Measurements from ENCODE around the gene FRMD7.
"Not testable (repeated sequence)": the region's sequence is repeated elsewhere in the genome, so short reads cannot be mapped to it uniquely, and the experiment has no call there.

Gene FRMD7

DNA sequence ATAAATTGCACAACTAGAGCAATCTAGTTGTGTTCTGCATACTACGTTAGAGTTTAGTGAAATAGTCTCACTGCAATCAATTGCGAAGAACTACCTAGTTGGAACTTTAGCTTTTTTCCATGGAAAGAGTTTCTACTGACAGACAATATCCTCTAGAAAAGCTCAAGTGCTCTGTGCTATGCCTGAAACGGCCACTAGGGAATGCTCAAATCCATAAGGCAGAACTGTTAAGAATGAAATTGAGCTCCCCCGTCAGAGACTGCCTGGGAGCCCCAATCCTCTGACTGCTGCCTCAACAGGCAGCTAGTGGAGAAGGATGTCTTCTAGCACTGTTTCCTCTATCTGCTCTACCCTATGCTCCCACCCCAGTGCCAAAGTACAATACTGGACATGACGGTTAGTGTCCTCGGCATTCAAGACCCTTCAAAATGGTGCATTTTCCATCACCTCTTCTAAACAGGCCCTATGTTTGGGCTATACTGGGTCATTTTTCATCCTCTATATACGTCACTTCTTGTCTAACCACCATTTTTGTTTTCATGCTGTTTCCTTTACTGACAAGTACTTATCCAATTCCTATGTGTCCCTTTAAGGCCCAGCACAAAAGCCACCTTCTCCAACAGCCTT, 35.3 kb downstream of the FRMD7 start:
- peak; percentile 61 for DNase-seq

GRCh38 chrX:132090403-132091159, 37.2 kb downstream of the FRMD7 start:
- DNase-seq: no peak

- DNase-seq: no peak
Measured at GRCh38 chrX:132088864-132089263, 39.0 kb downstream of the FRMD7 start.

GRCh38 chrX:132086672-132087071, 41.1 kb downstream of the FRMD7 start:
- DNase-seq: no peak

- DNase-seq: no peak
Measured at GRCh38 chrX:132085786-132086185, 42.0 kb downstream of the FRMD7 start.

- DNase-seq: no peak
Measured at GRCh38 chrX:132077912-132078311, 49.9 kb downstream of the FRMD7 start.

DNA sequence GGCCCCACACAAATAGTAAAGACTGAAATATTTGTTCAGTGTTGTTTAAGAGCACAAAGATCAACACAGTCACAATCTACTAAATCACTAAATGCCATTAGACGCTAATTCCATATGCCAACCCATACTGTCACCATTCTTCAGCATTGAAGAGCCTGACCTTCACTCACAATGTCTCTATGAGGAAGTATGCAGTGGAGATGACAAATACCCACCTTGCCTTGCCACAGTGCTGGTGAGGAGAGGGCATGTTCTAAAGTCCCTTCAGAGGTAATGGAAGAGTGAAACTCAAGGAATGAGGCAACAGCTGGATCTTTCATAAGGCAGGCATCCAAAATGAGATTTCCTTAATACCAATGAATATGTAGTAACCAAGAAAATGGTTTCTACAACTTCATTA, 50.4 kb downstream of the FRMD7 start:
- no peak for DNase-seq

GRCh38 chrX:132071254-132071653, 56.6 kb downstream of the FRMD7 start:
- no peak for DNase-seq

DNA sequence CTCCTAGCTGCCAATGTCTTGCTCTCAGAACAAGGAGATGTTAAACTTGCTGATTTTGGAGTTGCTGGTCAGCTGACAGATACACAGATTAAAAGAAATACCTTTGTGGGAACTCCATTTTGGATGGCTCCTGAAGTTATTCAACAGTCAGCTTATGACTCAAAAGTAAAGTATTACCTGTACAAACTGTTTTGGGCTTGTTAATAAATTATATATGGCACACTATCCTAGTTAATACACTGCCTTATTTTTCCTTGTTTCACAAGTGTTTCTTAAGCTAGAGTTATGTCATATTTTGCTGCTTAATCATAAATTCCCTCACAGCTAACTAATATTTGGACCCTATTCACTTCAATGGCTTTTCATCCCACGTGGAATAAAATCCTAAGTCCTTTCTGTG, 59.4 kb downstream of the FRMD7 start:
- DNase-seq: no peak

DNA sequence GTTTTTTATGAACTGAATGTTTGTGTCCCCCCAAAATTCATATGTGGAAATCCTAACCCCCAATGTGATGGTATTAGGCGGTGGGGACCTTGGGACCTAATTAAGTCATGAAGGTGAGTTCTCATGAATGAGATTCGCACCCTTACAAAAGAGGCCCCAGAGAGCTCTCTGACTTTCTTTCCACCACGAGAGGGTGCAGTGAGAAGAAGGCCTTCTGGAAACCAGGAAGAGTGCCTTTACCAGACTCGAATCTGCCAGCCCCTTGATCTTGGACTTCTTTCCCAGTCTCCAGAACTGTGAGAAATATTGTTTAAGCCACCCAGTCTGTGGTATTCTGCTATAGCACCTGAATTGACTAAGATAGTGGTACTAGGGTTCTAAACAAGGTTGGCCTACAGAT, 64.0 kb downstream of the FRMD7 start:
- DNase-seq: no peak

- no peak for DNase-seq
Measured at GRCh38 chrX:132063334-132063733, 64.5 kb downstream of the FRMD7 start.

GRCh38 chrX:132059973-132060540, 67.8 kb downstream of the FRMD7 start:
- no peak for DNase-seq

DNA sequence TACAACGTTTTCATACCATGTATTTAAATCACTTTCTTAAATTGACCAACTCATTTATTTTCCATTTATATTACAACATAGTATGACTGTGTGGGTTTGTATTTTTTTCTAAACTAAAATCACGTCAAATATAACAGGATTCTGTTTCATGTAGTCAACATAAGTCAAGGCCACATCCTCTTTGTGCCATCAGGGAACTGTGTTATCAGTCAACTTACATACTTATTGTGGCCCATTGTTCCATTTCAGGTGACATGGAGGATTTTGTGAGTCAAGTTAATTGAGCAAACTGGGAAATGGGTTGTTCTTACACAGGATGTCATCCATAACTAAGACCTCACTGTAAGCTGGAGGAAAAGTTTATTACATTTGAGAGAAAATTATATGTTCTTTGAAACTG, 68.8 kb downstream of the FRMD7 start:
- DNase-seq: no peak

- DNase-seq: no peak
Measured at GRCh38 chrX:132058050-132058449, 69.8 kb downstream of the FRMD7 start.

GRCh38 chrX:132051778-132052177, 76.0 kb downstream of the FRMD7 start:
- not testable (repeated sequence) for DNase-seq

- DNase-seq: no peak
Measured at GRCh38 chrX:132046533-132046932, 81.3 kb downstream of the FRMD7 start.

DNA sequence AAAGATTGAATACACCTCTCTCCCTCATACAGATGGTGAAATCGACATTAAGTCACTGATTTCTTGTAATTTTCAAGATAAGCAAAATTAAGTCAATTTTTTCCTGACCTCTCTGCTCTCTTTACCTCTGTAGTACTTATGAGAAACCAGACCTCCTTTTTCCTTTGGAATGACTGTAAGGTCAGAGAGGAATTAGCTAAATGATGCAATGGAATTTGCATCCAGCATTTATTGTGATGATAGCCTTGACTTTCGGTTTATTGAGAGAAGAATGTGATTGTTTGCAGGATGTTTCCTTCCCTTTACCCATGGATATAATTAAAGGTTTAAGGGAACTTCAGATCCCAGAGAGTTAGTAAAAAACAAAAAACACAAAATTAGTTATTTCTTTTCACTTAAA, 82.4 kb downstream of the FRMD7 start:
- DNase-seq: no peak

- DNase-seq: no peak
Measured at GRCh38 chrX:132044953-132045352, 82.9 kb downstream of the FRMD7 start.

DNA sequence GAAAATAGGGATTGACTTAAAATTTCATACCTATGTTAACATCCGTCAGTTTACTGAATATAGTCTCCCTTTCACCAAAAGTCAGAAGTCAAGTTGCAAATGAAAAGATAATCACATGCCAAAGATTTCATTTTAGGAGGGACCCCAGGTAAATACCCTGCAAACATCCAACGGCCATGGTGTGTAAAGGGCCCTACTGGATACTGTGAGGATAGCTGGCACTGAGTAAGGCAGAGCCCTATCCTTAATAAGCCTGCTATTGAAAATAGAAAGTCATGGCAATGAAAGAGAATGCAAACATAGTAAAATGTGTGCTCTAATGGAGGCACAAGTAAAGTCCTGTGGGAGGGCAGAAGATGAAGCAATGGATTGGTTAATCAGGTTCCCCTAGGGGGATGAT, 83.8 kb downstream of the FRMD7 start:
- no peak for DNase-seq

DNA sequence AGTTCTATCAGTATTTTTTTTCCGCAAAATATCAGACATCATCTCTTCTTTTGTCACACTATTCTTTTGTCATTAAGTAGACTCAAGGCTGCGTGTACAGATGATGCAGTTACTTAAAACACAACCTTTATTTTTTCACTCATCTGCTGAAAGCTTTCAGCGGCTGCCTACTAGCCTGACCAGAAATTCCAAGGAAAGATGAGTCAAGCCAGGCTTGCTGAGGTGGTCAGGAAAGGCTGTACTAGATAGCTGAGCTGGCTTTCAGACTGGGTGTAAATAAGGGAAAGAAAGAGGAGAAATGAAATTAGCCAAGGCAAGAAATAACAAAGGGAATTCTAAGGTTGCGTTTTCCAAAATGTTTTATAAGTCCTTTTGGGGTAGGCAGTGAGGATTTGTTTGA, 86.8 kb downstream of the FRMD7 start:
- no peak for DNase-seq

- no peak for DNase-seq
Measured at GRCh38 chrX:132040066-132040465, 87.8 kb downstream of the FRMD7 start.

DNA sequence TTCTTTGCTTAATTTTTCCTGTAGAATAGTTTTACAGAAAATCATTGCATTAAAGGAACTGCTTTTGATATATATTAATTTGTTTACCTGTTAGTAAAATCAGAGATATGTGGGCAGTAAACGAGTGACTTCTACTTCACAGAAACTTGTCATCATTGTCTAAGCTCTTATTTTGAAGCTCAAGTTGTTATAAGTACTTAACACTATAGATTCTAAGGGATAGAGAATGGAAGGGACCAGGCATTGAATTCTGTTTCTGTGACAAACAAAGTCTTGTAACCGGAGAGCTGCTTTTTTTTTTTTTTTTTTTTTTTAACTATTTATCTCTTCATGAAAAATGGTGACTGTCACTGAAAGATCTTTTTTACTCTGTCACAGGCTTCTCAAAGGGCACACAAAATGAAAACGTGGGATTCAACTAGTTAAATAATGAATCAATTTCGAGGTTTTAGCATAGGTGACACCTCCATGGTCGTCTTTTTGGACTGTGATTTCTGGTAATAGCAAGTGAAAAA, 90.3 kb downstream of the FRMD7 start:
- no peak for DNase-seq

DNA sequence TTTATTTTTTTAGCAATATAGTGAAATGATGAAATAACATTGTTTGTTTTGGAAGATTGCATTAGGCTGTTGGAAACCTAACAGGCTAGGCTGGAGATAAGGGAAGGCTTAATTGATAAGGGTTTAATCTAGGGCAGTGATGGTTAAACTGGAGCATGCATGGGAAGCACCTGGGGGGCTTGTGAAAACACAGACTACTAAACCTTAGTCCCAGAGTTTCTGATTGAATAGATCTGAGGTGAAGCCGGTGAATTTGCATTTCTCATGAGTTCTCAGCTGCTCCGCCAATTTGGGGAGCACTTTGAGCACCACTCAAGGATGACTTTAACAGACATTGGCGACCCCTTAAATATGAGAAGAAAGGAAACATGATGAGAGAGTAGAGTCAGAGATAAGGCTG, 93.2 kb downstream of the FRMD7 start:
- DNase-seq: no peak

DNA sequence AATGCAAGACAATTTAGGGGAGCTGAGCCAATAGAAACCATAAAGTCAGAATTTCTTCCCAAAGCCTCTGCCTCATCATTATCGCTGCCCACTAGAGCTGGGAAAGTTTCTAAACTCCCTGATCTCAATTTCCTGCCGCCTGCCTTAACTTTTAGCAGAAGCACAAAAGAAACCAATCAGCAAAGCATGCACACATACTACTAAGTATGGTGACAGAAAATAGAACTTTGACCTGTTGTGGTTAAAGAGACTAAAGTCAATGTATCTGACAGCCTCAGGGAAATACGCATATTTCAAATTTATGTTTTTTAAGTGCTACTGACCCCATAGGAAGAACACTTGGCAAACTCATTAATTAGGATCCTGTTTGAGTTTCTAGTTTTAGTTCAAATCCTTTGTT, 94.7 kb downstream of the FRMD7 start:
- DNase-seq: no peak
